A549 (cell line): Measurements from ENCODE around the gene RBSN.
A peak's percentile ranks its signal among the peaks of the same experiment; 100 is the strongest.

ENCODE experiments used
- BHLHE40 ChIP-seq: IDR thresholded peaks from 2 replicates; pipeline ENCODE4 v1.6.1; 2012; ENCODE audit warnings: low read depth, low read length, inconsistent platforms
- CBX8 ChIP-seq: fragments of 200-600 bp; sonication (generic); IDR thresholded peaks from 2 replicates; pipeline ENCODE4 v1.6.1; 2016
- CHD2 ChIP-seq: fragments of 150-350 bp; IDR thresholded peaks from 2 replicates; pipeline ENCODE4 v1.6.1; 2014; ENCODE audit warnings: low read length; ENCODE audit not compliant: partially characterized antibody
- EP300 ChIP-seq, 2 experiments: fragments of >200 bp; sonication (Bioruptor Twin); formaldehyde crosslinking; IDR thresholded peaks; 2 replicates in 1 of 2; 3 replicates in 1 of 2; pipeline ENCODE4 v1.6.1; 2016 to 2017
- ESRRA ChIP-seq: fragments of 150-350 bp; IDR thresholded peaks from 2 replicates; pipeline ENCODE4 v1.6.1; 2014; ENCODE audit warnings: mild to moderate bottlenecking, low read length, borderline replicate concordance
- HDAC2 ChIP-seq: fragments of 200-600 bp; sonication (generic); IDR thresholded peaks from 2 replicates; pipeline ENCODE4 v1.6.1; 2016
- HOXA7 ChIP-seq: fragments of 250-450 bp; sonication (Bioruptor Pico); IDR thresholded peaks from 2 replicates; pipeline ENCODE4 v1.5.0; 2020; ENCODE audit warnings: mild to moderate bottlenecking, moderate library complexity
- HOXB5 ChIP-seq: fragments of 250-450 bp; sonication (Bioruptor Pico); IDR thresholded peaks from 2 replicates; pipeline ENCODE4 v1.5.0; 2020; ENCODE audit warnings: mild to moderate bottlenecking, moderate library complexity
- JUN ChIP-seq, 2 experiments: fragments of >200 bp; sonication (Bioruptor Twin); formaldehyde crosslinking; IDR thresholded peaks; 2 replicates in 1 of 2; 3 replicates in 1 of 2; pipeline ENCODE4 v1.6.1; 2016 to 2017
- JUNB ChIP-seq: fragments of >200 bp; sonication (Bioruptor Twin); formaldehyde crosslinking; IDR thresholded peaks from 2 replicates; pipeline ENCODE4 v1.6.1; 2016
- RNF2 ChIP-seq: fragments of 200-600 bp; sonication (generic); IDR thresholded peaks from 2 replicates; pipeline ENCODE4 v1.6.1; 2016; ENCODE audit warnings: low read depth, mild to moderate bottlenecking, antibody characterized with exemption, moderate library complexity, borderline replicate concordance
- TP53 ChIP-seq: fragments of 250-450 bp; sonication (Bioruptor Pico); IDR thresholded peaks from 2 replicates; pipeline ENCODE4 v1.5.0; 2021; ENCODE audit warnings: mild to moderate bottlenecking, moderate library complexity
- ZFP36 ChIP-seq: fragments of 450-650 bp; IDR thresholded peaks from 2 replicates; pipeline ENCODE4 v1.6.1; 2014; ENCODE audit warnings: borderline replicate concordance; ENCODE audit not compliant: partially characterized antibody
- TF ChIP-seq, protein P1 (sequence below): fragments of >200 bp; sonication (Bioruptor Twin); formaldehyde crosslinking; IDR thresholded peaks from 3 replicates; pipeline ENCODE4 v1.5.1; 2016

DNA sequence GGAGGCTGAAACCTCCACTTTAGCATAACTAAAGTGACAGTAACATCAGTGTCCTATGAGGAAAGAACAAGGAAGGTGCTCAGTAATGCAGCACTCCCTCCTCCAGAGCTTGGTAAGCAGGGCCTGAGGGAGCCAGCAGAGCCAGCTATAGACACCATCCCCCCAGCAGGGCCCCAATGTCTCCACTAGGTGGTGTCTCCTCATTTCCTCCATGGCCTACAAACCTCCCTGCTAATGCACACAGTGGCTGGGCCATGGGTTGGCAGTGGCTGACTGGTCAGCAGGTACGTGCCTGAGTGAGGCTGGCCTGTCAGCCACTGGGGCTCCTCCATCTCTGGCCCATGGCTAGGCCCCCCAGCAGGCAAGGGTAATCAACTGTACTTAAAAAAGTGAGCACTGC, 47.4 kb downstream of the RBSN start:
- TF ChIP-seq, protein P1, sequence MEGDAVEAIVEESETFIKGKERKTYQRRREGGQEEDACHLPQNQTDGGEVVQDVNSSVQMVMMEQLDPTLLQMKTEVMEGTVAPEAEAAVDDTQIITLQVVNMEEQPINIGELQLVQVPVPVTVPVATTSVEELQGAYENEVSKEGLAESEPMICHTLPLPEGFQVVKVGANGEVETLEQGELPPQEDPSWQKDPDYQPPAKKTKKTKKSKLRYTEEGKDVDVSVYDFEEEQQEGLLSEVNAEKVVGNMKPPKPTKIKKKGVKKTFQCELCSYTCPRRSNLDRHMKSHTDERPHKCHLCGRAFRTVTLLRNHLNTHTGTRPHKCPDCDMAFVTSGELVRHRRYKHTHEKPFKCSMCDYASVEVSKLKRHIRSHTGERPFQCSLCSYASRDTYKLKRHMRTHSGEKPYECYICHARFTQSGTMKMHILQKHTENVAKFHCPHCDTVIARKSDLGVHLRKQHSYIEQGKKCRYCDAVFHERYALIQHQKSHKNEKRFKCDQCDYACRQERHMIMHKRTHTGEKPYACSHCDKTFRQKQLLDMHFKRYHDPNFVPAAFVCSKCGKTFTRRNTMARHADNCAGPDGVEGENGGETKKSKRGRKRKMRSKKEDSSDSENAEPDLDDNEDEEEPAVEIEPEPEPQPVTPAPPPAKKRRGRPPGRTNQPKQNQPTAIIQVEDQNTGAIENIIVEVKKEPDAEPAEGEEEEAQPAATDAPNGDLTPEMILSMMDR: peak; percentile 42
- TF ChIP-seq EP300 (IDR thresholded peaks at IDR 0.05) (no peak), RNF2 (no peak), CBX8 (no peak), JUN (IDR thresholded peaks at IDR 0.05) (no peak), CHD2 (no peak), HDAC2 (no peak), BHLHE40 (no peak), TP53 (no peak), HOXB5 (no peak), ESRRA (no peak), ZFP36 (no peak), JUNB (no peak), HOXA7 (CRISPR knock-in tag) (no peak)
